ENCODE measurements around the gene MAN1A1.

DNA sequence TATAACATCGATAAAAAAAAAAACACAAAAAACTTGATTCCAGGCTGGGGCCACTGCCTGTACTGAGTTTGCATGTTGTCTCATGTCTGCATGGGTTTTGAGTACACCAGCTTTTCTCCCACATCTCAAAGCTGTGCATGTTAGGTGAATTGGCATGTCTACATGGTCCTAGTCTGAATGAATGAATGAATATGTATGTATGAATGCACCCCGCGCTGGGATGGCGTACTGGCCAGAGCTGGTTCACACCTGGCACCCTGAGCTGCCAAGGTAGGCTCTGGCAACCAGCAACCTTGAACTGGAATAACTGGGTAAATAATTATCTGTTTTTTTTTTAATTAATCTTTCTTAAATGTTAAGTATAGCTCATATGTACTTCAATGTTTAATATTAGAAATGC is 131.0 kb downstream of the MAN1A1 start:
- TF ChIP-seq EZH2phosphoT487 (IDR thresholded peaks at IDR 0.05; ENCODE audit: low read depth, severe bottlenecking, unreplicated experiment), result no peak
- no peak for TF ChIP-seq CTCF (IDR thresholded peaks at IDR 0.05; ENCODE audit: poor library complexity)

All from hepatocyte (in vitro differentiated cells).